ENCODE data around the gene ZNF396. TPM values are rescaled to one million over a fixed set of nuclear protein-coding genes. Genes with fewer than 3 reads are reported as not detected.

The ZNF396 gene
- total RNA-seq, 1 donor from 2014 or later, result 0.92 TPM

DNA sequence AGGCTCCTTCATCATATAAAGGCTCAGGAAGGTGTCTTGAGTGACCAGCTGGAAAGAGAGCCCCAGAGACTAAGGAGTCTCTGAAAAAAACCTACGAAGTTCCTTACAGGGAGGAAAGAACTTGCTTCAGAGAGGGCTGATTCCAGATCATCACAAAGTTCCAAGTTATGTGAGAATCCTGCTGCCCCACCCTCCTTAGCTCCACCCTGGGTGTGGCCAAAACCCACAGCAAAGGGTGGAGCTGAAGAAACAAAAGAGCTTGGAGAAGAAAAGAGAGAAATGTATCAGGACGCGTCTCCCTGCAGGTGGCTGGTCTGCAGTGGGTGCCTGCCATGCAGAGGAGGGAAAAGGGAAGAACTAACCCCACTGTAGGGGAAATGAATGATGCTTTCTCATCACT lies 32.8 kb upstream of the ZNF396 start:
- Mint-ChIP-seq H3K4me3 (ENCODE audit: unreplicated experiment) (no peak overlapping the region), H3K4me1 (ENCODE audit: unreplicated experiment) (peaks cover 11% of the 10 kb centered on the region), H3K27ac (ENCODE audit: unreplicated experiment) (no peak overlapping the region), H3K9me3 (ENCODE audit: unreplicated experiment) (no peaks in the 10 kb centered on the region), H3K27me3 (ENCODE audit: unreplicated experiment) (peaks cover 6% of the 10 kb centered on the region), H3K36me3 (ENCODE audit: low read depth, unreplicated experiment) (peaks cover 3% of the 10 kb centered on the region)
- no peak for DNase-seq (ENCODE audit: low spot score)
- TF ChIP-seq, protein P1, sequence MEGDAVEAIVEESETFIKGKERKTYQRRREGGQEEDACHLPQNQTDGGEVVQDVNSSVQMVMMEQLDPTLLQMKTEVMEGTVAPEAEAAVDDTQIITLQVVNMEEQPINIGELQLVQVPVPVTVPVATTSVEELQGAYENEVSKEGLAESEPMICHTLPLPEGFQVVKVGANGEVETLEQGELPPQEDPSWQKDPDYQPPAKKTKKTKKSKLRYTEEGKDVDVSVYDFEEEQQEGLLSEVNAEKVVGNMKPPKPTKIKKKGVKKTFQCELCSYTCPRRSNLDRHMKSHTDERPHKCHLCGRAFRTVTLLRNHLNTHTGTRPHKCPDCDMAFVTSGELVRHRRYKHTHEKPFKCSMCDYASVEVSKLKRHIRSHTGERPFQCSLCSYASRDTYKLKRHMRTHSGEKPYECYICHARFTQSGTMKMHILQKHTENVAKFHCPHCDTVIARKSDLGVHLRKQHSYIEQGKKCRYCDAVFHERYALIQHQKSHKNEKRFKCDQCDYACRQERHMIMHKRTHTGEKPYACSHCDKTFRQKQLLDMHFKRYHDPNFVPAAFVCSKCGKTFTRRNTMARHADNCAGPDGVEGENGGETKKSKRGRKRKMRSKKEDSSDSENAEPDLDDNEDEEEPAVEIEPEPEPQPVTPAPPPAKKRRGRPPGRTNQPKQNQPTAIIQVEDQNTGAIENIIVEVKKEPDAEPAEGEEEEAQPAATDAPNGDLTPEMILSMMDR (IDR thresholded peaks at IDR 0.05; ENCODE audit: unreplicated experiment), result no peak

DNA sequence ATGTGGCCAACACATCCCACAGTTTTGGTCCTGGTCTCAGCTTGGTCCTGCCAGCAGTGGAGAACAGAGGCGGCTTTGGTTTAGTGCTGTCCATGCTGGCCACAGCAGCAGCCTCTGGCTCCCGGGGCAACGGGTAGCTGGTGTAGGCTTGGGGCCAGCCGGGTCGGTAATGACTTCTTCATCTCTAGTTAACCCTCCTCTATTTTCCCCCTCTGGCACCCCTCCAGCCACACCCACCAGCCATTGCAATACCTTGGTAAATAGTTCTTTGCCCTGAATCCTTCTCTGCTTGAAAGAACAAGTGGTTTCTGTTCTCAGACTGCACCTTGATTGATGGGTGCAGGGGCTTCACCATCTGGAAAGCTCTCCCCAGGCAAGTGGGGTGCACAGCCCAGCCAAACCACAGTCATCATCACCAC lies 31.7 kb upstream of the ZNF396 start:
- TF ChIP-seq, protein P1 (IDR thresholded peaks at IDR 0.05; ENCODE audit: unreplicated experiment), result no peak
- H3K27me3 Mint-ChIP-seq (ENCODE audit: unreplicated experiment), result peaks cover 6% of the 10 kb centered on the region
- no peaks in the 10 kb centered on the region for H3K9me3 Mint-ChIP-seq (ENCODE audit: unreplicated experiment)
- DNase-seq (ENCODE audit: low spot score), result no peak
- H3K36me3 Mint-ChIP-seq (ENCODE audit: low read depth, unreplicated experiment), result peaks cover 3% of the 10 kb centered on the region
- no peak overlapping the region for H3K27ac Mint-ChIP-seq (ENCODE audit: unreplicated experiment)
- H3K4me3 Mint-ChIP-seq (ENCODE audit: unreplicated experiment), result no peak overlapping the region
- peaks cover 11% of the 10 kb centered on the region for H3K4me1 Mint-ChIP-seq (ENCODE audit: unreplicated experiment)

DNA sequence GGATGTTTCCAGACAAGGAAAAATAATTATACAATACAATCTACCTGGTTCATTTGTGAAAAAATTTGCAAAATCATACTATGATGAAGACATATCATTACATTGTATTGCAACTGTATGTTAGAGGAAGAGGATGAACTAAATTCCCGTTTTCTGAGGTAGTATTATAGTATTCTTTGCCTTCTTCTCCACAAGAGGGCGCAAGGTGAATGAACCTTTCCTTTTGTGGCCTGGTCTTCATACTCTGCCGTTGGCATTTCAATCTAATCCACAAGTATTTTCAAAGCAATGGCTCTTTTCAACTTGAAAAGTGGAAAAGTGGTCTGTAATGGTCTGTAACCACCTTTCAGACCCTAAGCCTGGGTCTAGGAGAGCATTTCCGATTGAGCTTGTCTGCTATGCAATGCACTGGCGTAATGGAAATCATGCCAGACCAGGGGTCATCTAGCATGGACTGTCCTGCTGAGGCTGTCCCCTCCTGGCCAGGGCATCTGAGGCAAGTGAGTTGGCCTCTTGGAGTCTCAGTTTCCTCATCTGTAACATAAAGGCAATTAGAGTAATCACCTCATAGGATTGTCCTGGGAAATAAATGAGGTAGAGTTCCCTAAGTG lies 30.8 kb upstream of the ZNF396 start:
- peak; percentile 42 for DNase-seq (ENCODE audit: low spot score)
- H3K27ac Mint-ChIP-seq (ENCODE audit: unreplicated experiment), result no peak overlapping the region
- H3K4me3 Mint-ChIP-seq (ENCODE audit: unreplicated experiment), result no peak overlapping the region

DNA sequence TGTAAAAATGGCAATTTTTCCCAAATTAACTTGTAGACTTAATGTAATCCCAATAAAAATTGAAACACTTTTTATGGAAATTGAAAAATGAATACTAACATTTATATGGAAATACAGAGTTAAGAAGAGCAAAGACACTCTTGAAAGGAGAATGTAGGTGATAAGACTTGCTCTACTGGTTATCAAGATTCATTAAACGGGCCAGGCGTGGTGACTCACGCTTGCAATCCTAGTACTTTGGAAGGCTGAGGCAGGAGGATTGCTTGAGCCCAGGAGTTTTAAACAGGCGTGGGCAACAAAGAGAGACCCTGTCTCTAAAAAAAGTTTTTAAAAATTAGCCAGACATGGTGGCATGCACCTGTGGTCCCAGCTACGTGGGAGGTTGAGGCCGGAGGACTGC lies 29.5 kb upstream of the ZNF396 start:
- Mint-ChIP-seq H3K27me3 (ENCODE audit: unreplicated experiment) (peaks cover 6% of the 10 kb centered on the region), H3K27ac (ENCODE audit: unreplicated experiment) (no peak overlapping the region), H3K36me3 (ENCODE audit: low read depth, unreplicated experiment) (peaks cover 3% of the 10 kb centered on the region), H3K9me3 (ENCODE audit: unreplicated experiment) (no peaks in the 10 kb centered on the region), H3K4me3 (ENCODE audit: unreplicated experiment) (no peak overlapping the region), H3K4me1 (ENCODE audit: unreplicated experiment) (peaks cover 2% of the 10 kb centered on the region)
- TF ChIP-seq, protein P1 (IDR thresholded peaks at IDR 0.05; ENCODE audit: unreplicated experiment), result no peak
- DNase-seq (ENCODE audit: low spot score), result no peak

More for the DNA sequence above, 30.8 kb upstream of the ZNF396 start:
- Mint-ChIP-seq H3K27me3 (ENCODE audit: unreplicated experiment) (peaks cover 6% of the 10 kb centered on the region), H3K36me3 (ENCODE audit: low read depth, unreplicated experiment) (peaks cover 3% of the 10 kb centered on the region), H3K9me3 (ENCODE audit: unreplicated experiment) (no peaks in the 10 kb centered on the region), H3K4me1 (ENCODE audit: unreplicated experiment) (peaks cover 11% of the 10 kb centered on the region)
- TF ChIP-seq, protein P1 (IDR thresholded peaks at IDR 0.05; ENCODE audit: unreplicated experiment), result peak; percentile 90

DNA sequence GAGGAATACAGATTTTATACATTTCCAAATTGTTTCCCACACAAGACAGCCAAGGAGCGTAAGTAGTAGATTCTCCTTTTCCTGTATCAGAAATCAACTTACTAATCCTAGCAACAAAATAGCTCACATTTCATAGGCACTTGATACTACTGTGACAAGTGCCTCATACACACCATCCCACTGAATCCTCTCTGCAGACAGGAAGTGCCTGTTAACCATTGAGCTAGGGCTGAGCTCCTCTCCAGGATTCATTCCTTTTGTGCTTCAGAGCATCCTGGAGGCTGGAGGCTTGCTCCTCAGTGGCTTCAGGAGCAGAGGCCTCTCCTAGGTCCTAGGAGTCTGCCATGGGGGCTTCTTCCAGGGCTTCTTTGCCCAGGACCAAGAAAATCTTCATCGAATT lies 20.8 kb upstream of the ZNF396 start:
- Mint-ChIP-seq H3K27ac (ENCODE audit: unreplicated experiment) (no peak overlapping the region), H3K4me3 (ENCODE audit: unreplicated experiment) (no peak overlapping the region), H3K9me3 (ENCODE audit: unreplicated experiment) (no peaks in the 10 kb centered on the region), H3K27me3 (ENCODE audit: unreplicated experiment) (no peaks in the 10 kb centered on the region), H3K4me1 (ENCODE audit: unreplicated experiment) (no peaks in the 10 kb centered on the region), H3K36me3 (ENCODE audit: low read depth, unreplicated experiment) (no peaks in the 10 kb centered on the region)
- DNase-seq (ENCODE audit: low spot score), result no peak
- TF ChIP-seq, protein P1 (IDR thresholded peaks at IDR 0.05; ENCODE audit: unreplicated experiment), result no peak

All from endothelial cell (in vitro differentiated cells).